IMR-90 (cell line): ENCODE results near the gene CPNE1.

Source experiments
- CTCF ChIP-seq: conservative IDR thresholded peaks from 2 replicates; pipeline ENCODE4 v1.5.1; 2012; ENCODE audit warnings: mild to moderate bottlenecking, low read depth, low read length, improper control_type of control experiment
- FOS ChIP-seq: fragments of 150-350 bp; IDR thresholded peaks from 2 replicates; pipeline ENCODE4 v1.6.1; 2016; ENCODE audit warnings: low read depth, low read length
- MAZ ChIP-seq: IDR thresholded peaks from 2 replicates; pipeline ENCODE4 v1.6.1; 2012; ENCODE audit warnings: low read depth, mild to moderate bottlenecking, low read length, improper control_type of control experiment, moderate library complexity, borderline replicate concordance
- MXI1 ChIP-seq: IDR thresholded peaks from 2 replicates; pipeline ENCODE4 v1.6.1; 2012; ENCODE audit warnings: low read depth, mild to moderate bottlenecking, low read length, moderate library complexity, borderline replicate concordance
- POLR2A ChIP-seq: IDR thresholded peaks from 2 replicates; pipeline ENCODE4 v1.6.1; 2012; ENCODE audit warnings: mild to moderate bottlenecking, low read depth, low read length
- USF2 ChIP-seq: fragments of 150-350 bp; IDR thresholded peaks from 2 replicates; pipeline ENCODE4 v1.6.1; 2017; ENCODE audit warnings: mild to moderate bottlenecking, antibody characterized with exemption, low read length, low read depth

- TF ChIP-seq POLR2A (no peak), MXI1 (no peak), USF2 (no peak), CTCF (no peak), FOS (no peak), MAZ (no peak)
These were observed 77.3 kb downstream of the CPNE1 start for GRCh38 chr20:35587436-35587835.
